ENCODE measurements around the gene LYPD6B.

Gene LYPD6B, protein sequence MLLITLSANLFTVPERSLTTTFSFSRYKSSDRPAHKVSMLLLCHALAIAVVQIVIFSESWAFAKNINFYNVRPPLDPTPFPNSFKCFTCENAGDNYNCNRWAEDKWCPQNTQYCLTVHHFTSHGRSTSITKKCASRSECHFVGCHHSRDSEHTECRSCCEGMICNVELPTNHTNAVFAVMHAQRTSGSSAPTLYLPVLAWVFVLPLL

GRCh38 chr2:149038442-149039212 is at the start of gene LYPD6B:
Gene LYPD6B, plus strand, starts transcription at chr2:149038699. Its CDS starts 92,250 bp downstream, at chr2:149130949.
- DNase-seq = no peak

DNA sequence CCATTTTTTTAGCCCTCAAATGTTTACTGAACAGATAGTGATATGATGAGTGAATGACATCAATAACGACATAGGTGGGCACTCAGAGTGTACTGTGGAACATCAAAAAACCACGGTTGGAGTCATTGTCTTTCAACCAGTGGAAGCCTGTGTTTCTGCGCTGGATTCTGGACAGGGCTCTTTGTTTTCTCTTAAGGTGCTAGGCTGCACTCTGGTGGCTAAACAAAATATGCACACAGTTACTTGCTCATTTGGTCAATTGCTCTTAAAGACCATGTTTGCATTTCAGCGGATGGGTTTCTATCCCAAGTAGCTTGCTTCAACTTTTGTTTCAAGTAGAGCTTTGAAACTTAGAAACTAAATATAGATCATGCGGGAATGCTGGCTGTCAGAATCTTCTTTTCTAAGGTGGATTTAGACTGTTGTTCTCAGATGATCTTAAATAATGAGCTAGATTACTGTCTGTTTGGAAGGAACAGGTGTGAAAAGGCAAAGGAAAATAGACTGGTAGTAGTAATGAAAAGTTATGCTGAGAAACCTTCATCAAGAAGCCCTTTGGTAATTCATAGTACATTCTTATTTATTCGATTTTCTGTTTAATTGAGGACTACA is 48.5 kb upstream of the LYPD6B start:
- peak; percentile 65 for DNase-seq

DNA sequence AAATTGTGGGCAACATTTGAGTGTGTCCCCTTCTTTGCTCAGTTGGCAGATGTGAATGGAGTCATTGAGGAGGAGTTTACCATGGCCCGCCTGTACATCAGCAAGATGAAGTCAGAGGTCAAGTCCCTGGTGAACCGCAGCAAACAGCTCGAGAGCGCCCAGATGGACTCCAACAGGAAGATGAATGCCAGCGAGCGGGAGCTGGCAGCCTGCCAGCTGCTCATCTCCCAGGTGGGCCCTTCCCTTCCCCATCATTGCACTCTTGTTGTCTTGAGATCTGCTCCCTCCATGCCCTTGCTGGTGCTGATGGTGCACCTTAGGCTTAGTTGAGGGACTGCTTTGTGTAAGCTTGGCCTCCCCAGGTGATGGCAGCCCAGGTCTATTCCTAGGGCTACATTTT is 47.5 kb upstream of the LYPD6B start:
- no peak for DNase-seq

- DNase-seq = no peak
These were observed 46.1 kb upstream of the LYPD6B start for GRCh38 chr2:148992448-148992847.

DNA sequence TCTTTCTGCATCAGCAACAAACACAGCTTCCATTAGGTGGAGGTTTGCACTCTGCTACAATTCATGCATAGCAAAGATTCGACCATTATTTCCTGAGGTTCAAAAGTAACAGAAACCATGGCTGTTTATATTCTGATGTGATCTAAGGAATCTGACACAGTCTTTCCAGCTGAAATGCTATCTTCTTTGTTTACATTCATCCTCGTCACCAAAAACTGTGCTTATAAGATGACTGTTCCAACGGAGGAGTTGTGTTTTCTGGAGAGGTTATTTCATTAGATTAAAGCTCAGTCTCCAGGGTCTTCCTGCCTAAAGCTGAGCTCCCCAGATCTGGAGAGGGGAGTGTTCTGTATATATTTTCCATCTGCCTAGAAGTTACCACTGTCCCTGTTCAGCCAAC is 45.1 kb upstream of the LYPD6B start:
- DNase-seq = no peak

- DNase-seq = no peak
These were observed 44.2 kb upstream of the LYPD6B start for GRCh38 chr2:148994341-148994740.

DNA sequence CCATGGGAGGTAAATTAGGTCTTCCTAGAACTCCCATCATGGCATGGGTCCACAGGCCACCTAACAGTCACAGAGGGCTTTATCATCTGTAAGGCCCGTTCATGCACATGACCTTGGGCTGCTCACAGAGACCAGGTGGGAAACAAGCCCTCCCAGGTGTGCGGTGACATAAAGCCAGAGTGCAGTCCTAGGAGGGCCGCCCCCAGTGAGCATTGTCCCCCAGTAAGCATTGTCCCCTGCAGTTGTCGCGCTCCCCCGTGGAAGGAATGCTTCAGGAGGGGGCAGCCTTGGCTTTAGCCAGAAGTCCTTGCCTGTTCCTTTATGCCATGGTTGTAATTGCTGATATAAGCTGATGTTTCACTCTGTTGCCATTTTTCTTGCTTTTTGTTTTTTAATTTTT is 41.7 kb upstream of the LYPD6B start:
- DNase-seq = no peak

DNA sequence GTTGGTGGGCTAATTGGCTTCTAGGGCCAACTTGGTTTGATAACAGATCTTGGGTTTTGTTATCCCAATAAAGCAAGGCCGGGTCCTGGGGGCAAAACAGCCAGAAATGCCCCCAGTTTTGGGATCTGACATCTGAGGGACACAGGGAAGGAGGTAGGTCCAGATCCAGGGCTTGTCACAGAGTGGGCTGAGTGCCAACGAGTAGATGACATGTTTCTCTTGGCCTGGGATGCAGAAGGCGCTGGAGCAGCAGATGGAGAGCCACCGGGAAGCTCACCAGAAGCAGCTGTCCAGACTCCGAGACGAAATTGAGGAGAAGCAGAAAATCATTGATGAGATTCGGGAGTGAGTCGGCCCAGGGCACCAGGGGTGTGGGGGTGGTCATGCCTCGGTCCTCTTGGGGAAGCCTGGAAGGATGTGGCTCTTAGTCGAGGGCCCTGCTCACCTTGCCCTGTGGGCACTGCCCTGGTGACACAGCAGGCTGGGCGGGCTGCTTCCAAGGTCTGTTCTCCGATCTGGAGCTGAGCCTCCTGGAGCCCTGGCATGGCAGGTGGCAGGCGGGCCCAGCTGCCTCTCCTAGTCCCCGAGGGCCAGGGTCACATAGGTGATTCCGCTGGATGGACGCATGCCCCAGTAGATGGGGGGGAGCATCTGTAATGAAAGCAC is 40.2 kb upstream of the LYPD6B start:
- no peak for DNase-seq

DNA sequence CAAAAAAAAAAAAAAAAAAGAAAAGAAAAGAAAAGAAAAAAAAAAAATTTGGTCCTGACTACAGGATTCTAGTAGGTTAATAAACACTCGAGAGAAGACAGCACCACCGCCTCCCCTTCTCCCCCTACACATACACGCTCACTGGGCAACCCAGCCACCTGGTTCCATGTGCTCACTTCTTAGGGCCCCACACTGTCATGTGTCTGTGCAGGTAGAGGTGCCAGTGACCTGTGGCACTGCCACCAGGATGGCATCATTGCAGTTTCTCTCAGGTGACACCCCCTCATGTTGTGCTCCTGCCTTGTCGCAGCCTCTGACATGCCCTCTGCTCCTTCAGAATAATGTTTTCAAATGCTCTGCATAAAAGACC is 39.7 kb upstream of the LYPD6B start:
- DNase-seq = no peak

GRCh38 chr2:148999451-148999921 is 39.0 kb upstream of the LYPD6B start:
- no peak for DNase-seq

DNA sequence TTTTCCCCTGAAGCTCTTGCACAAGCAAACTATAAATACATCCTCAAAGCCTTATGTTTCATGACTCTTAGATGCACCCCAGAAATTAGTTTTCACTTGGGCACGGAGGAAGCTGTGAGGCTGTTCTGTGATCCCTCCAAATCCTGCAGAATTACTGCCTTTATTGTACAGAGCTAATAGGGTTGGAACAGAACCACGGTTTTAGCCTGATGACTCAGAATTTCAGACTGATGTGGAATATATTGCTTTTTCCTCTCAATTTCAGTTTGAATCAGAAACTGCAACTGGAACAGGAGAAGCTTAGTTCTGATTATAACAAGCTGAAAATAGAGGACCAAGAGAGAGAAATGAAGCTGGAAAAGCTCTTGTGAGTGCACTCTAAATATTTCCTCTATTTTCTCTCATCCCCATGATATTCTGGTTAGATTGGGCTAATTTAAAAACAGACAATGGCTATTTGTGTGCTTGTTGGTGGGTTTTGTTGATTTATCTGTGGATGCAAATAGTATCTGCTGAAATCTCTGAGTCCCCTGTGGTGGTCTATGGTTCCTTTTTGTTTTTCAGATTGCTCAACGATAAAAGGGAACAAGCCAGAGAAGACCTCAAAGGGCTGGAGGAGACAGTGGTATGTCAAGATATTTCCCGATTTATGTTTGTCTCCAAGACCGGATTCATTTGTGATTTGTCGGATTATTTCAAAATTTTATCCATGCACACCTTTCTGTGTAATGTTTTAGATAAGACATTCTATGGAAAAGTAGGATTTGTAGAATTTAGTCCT is 38.2 kb upstream of the LYPD6B start:
- peak; percentile 11 for DNase-seq

GRCh38 chr2:149001496-149001895 is 37.0 kb upstream of the LYPD6B start:
- no peak for DNase-seq

DNA sequence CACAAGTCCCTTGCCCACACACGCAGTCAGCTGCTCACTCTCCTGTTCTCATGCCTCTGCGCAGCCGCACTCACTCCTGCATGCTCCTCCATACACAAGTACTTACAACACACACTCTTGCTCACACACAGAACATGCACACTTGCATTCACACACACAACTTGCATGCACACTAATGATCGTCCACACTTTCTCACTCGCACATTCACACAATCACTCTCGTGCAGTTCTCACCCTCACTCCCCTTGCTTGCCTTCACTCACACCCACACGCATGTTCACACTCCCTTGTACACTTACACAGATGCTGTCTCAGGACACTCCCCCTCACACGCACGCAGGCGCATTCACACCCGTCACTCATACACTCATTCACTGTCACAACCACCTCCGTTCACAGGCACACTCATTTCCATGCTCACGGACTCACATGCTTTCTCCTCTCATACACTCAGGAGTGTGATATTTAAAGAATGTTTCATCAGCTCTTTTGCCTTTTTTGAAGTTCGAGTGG is 36.1 kb upstream of the LYPD6B start:
- no peak for DNase-seq

DNA sequence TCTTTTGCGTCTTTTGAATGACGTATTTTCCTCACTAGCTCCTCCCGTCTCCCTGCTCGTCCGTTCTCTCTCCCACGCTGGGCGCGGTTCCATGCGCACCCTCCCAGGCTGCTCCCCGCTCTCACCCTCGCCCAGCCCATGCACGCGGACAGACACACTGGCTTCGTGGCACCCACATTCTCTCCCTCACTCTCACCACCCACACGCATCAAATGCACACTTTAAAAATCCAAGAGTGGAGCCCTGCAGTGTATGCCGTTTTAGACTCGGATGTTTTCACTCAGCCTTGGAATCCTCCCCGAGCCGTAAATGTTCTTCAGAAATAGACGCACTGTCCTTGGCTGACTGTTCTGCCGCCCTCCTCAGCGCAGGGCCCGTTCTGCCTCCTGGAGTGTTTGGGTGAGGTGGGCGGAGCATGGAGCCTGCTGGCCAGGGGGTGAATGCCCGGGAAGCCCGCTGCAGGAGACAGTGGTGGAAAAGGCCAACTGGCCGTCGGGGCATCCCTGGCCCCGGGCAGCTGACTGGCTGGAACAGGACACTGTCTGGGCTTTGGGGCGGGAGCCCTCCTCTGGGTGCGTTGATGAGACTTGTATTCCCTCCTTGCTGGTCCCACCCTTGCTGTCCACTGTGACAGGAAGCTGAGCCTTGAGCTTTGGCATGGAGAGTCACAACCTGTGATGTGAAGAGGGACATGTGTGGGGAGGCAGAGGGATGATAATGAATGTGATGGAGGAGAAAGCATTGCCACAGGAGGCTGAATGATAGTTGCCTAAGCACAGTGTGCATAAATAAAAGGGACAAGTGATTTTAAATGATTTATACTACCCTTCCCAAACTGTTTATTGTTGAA is 35.4 kb upstream of the LYPD6B start:
- no peak for DNase-seq

GRCh38 chr2:149004836-149005235 is 33.7 kb upstream of the LYPD6B start:
- DNase-seq = peak; percentile 30

DNA sequence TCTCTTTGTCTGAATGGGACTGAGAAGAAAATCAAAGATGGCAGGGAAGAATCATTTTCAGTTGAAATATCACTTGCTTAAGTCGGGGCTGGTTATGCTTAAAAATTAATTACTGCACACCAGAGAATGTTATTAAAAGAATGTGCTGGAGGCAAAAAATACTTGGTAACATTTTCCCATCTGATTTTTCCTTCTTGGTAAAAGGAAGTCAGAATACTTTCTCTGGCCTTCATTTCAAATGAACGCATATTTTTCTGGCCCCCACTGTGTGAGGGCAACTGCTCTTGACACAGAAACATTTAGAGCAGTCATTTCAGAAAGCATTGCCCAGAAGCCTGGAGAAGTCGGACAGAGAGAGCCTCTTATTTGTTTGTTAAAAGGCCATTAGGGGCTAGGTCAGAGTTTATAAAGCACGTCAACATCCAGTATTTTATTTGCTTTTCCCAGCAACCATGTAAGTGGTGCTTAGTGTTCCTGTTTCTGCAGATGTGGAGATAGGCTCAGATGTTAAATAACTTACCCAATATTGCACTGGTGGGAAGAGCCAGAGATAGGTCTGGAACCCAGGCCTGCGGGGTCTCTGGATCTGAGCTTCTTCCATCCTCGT is 32.9 kb upstream of the LYPD6B start:
- DNase-seq = no peak

GRCh38 chr2:149006883-149007543 is 31.5 kb upstream of the LYPD6B start:
- no peak for DNase-seq

DNA sequence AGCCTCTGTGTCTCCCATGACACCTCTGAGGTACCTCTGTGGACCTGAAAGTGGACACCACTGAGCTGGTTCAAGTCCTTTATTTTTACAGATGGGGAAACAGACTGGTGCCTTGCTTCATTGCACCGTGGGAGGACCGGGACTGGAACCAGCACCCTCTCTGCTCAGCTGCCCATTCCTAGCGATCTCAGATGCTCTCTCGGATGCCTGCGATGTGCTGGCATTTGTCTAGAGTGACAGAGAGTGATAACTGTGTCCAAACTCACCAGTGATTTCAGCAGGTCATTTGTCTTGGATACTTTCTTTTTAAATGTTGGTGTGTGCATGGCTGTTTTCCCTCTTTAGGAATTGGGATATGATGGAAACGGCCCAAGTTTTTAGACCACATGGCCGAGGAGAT is 30.1 kb upstream of the LYPD6B start:
- DNase-seq = no peak

DNA sequence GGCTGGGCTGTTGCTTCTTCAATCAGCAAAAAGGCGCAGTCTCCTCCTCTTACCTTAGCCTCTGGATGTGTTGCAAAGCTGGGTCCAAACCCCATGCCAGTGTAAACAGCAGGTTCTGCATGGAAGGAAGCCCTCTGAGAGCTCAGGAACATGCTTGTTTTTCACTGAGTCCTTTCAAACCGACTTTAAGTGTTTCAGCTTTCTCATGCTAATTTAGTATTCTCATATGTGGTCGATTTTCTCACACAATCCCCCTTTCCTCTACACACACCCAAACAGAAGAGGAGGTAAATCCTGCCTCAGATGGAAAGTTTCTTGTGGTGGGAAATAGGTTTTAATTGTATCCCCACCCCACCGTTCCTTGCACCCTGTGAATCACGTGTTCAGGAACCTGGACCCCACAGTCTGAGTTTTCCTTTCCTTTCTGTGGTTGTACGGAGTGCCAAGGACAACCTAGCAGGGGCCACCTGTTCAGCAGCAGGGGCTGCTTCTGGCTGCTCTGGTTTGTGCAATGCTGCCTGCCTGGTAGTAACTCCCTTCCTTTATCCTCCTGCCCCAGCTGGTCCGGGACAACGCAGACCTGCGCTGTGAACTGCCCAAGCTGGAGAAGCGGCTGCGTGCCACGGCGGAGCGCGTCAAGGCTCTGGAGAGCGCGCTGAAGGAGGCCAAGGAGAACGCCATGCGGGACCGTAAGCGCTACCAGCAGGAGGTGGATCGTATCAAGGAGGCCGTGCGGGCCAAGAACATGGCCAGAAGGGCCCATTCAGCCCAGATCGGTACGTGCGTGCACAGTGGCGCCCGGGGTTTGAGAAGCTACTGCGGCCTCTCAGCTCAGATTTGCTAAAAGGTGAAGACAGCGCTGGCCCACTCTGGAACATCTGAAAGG is 28.7 kb upstream of the LYPD6B start:
- no peak for DNase-seq

DNA sequence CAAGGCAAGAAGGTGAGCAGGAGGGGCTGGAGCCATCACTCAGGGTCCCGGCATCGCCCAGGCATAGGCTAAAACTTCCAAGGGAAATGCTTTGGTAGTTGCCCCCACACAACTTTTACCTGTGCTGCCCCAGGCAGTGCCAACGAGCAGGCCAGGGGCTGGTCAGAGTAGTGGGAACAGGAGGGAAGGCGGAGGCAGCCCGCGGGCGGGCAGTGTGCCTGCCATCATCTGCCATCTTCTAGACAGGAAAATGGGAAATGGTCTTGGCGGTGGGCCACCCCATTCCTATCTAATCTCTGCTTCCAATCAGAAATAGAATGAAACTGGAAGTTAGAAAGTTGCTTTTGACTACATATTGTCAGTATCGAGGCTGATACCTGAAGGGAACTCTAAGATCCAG is 26.0 kb upstream of the LYPD6B start:
- no peak for DNase-seq
